GM18499 (cell line): ENCODE data around the gene SOX9.
"Not testable (repeated sequence)": the region's sequence is repeated elsewhere in the genome, so short reads cannot be mapped to it uniquely, and the experiment has no call there.

Source experiments
- ATAC-seq: cut with Tn5 transposase; IDR thresholded peaks from one replicate; pipeline ENCODE4 v1.9.1; 2021; ENCODE audit warnings: moderate number of reproducible peaks; ENCODE audit not compliant: insufficient read depth, unreplicated experiment

Gene SOX9

GRCh38 chr17:72110231-72110941 is 10.4 kb upstream of the SOX9 start:
- no peak for ATAC-seq

- no peak for ATAC-seq
Observed at GRCh38 chr17:72110942-72111318, 9.9 kb upstream of the SOX9 start.

GRCh38 chr17:72111336-72111923 is 9.4 kb upstream of the SOX9 start:
- no peak for ATAC-seq

- ATAC-seq, result not testable (repeated sequence)
Observed at GRCh38 chr17:72111926-72112325, 8.9 kb upstream of the SOX9 start.

- ATAC-seq, result no peak
Observed at GRCh38 chr17:72113751-72114150, 7.1 kb upstream of the SOX9 start.

GRCh38 chr17:72115781-72116525 is 4.9 kb upstream of the SOX9 start:
- no peak for ATAC-seq

GRCh38 chr17:72116661-72117521 is 3.9 kb upstream of the SOX9 start:
- ATAC-seq, result no peak

- ATAC-seq, result no peak
Observed at GRCh38 chr17:72117535-72118334, 3.1 kb upstream of the SOX9 start.

GRCh38 chr17:72118335-72119076 is 2.3 kb upstream of the SOX9 start:
- ATAC-seq, result no peak

GRCh38 chr17:72119077-72119872 is 1.5 kb upstream of the SOX9 start:
- no peak for ATAC-seq

- ATAC-seq, result no peak
Observed at GRCh38 chr17:72119873-72120641, 763 bp upstream of the SOX9 start.

GRCh38 chr17:72121164-72122009 is 567 bp downstream of the SOX9 start:
- ATAC-seq, result no peak

GRCh38 chr17:72122010-72122764 is 1.4 kb downstream of the SOX9 start:
- no peak for ATAC-seq

- ATAC-seq, result no peak
Observed at GRCh38 chr17:72122765-72123529, 2.1 kb downstream of the SOX9 start.
